ENCODE results near the gene TNFAIP8L1. TPM values are rescaled to one million over a fixed set of nuclear protein-coding genes. Genes with fewer than 3 reads are reported as not detected.

Gene TNFAIP8L1
- 19.6 and 21.8 TPM in 2 replicates for total RNA-seq (2022)
- percentile 56 among the genes with signal in this experiment for Bru-seq, nascent RNA
- percentile 72 among the genes with signal in this experiment for BruChase-seq, experiment 1, labeled RNA remaining after a 2-hour chase
- BruChase-seq, experiment 2, labeled RNA remaining after a 6-hour chase = percentile 72 among the genes with signal in this experiment
- long read RNA-seq, transcript TNFAIP8L1-201 (2 exons, 3,814 nt) = major isoform, 10 of 20 reads
- long read RNA-seq, partial matches to known transcripts = 0 of 20 reads
- long read RNA-seq, other reads (novel, unspliced or antisense) = 10 of 20 reads

- H3K36me3 Mint-ChIP-seq (ENCODE audit: insufficient read depth, unreplicated experiment) = peaks cover 12% of the 10 kb centered on the region
- intact Hi-C loops (cut with micrococcal nuclease; ENCODE audit: unreplicated experiment) = no loop called here
- peak within 1 kb of the TSS; percentile 85 for H3K4me3 Mint-ChIP-seq (ENCODE audit: unreplicated experiment)
- peak within 1 kb of the TSS; percentile 95 for H3K27ac Mint-ChIP-seq (ENCODE audit: unreplicated experiment)
- no TSS peak for BruUV-seq (replicated peaks)
- Histone ChIP-seq H3K9me3 (no peaks in the 10 kb centered on the region), H3K4me1 (peaks cover 12% of the 10 kb centered on the region; the same call in 1 of the 2 replicates), H3K4me3 (ENCODE audit: low read depth, low read length) (peak within 1 kb of the TSS; percentile 72), H3K27me3 (replicated peaks; ENCODE audit: control insufficient read depth, insufficient read depth, low read length) (no peaks in the 10 kb centered on the region), H3K36me3 (ENCODE audit: control insufficient read depth, insufficient read depth, low read length) (peaks cover 1% of the 10 kb centered on the region; the same call in 1 of the 2 replicates)
- ChIA-PET POLR2A (no interaction called here), CTCF (no interaction called here)
- peak; percentile 98 to 99 for DNase-seq
- no peaks in the 10 kb centered on the region for H3K27me3 Mint-ChIP-seq (ENCODE audit: insufficient read depth, unreplicated experiment)
- H3K4me1 Mint-ChIP-seq (ENCODE audit: low read depth, unreplicated experiment) = peaks cover 7% of the 10 kb centered on the region
- H3K9me3 Mint-ChIP-seq (ENCODE audit: unreplicated experiment) = no peaks in the 10 kb centered on the region
- no peak for TF ChIP-seq CTCF (IDR thresholded peaks at IDR 0.05; ENCODE audit: insufficient read depth in 1 of 2, low read depth in 1 of 2, low read length in 1 of 2, severe bottlenecking in 1 of 2, unreplicated experiment in 1 of 2)
These were observed at the start of gene TNFAIP8L1 for GRCh38 chr19:4638828-4639530. Gene TNFAIP8L1, plus strand, starts transcription at chr19:4639516. Its CDS starts 12,354 bp downstream, at chr19:4651870.

GRCh38 chr19:4589579-4590410 lies 49.5 kb upstream of the TNFAIP8L1 start:
- Histone ChIP-seq H3K4me3 (ENCODE audit: low read depth, low read length) (no peak overlapping the region), H3K36me3 (ENCODE audit: control insufficient read depth, insufficient read depth, low read length) (no peaks in the 10 kb centered on the region), H3K9me3 (no peaks in the 10 kb centered on the region), H3K4me1 (no peaks in the 10 kb centered on the region), H3K27me3 (replicated peaks; ENCODE audit: control insufficient read depth, insufficient read depth, low read length) (no peaks in the 10 kb centered on the region)
- Mint-ChIP-seq H3K27ac (ENCODE audit: unreplicated experiment) (no peak overlapping the region), H3K27me3 (ENCODE audit: insufficient read depth, unreplicated experiment) (peaks cover 7% of the 10 kb centered on the region), H3K4me3 (ENCODE audit: unreplicated experiment) (no peak overlapping the region), H3K9me3 (ENCODE audit: unreplicated experiment) (no peaks in the 10 kb centered on the region), H3K36me3 (ENCODE audit: insufficient read depth, unreplicated experiment) (no peaks in the 10 kb centered on the region), H3K4me1 (ENCODE audit: low read depth, unreplicated experiment) (no peaks in the 10 kb centered on the region)
- POLR2A ChIA-PET = interaction anchor here (0.6 kb wide), 1 partner anchor 79 kb away, joined by 5 read pairs; no protein-coding TSS in a partner anchor
- BruUV-seq (replicated peaks) = no TSS peak
- TF ChIP-seq CTCF (IDR thresholded peaks at IDR 0.05; ENCODE audit: insufficient read depth in 1 of 2, low read depth in 1 of 2, low read length in 1 of 2, severe bottlenecking in 1 of 2, unreplicated experiment in 1 of 2) = peak; percentile 60 to 70
- peak; percentile 64 to 66 for DNase-seq
- CTCF ChIA-PET = interaction anchor here (0.6 to 1.2 kb wide), 7 partner anchors 11 to 54 kb away, joined by 3 to 22 read pairs (median 5); no protein-coding TSS in a partner anchor
- intact Hi-C loops (cut with micrococcal nuclease; ENCODE audit: unreplicated experiment) = loop anchor here (1.0 to 5.0 kb wide), 2 partner anchors 33 to 47 kb away; no protein-coding TSS in a partner anchor

- CTCF ChIA-PET = no interaction called here
- no peaks in the 10 kb centered on the region for H3K9me3 Mint-ChIP-seq (ENCODE audit: unreplicated experiment)
- Histone ChIP-seq H3K36me3 (ENCODE audit: control insufficient read depth, insufficient read depth, low read length) (no peaks in the 10 kb centered on the region), H3K9me3 (no peaks in the 10 kb centered on the region), H3K4me1 (no peaks in the 10 kb centered on the region), H3K4me3 (ENCODE audit: low read depth, low read length) (no peak overlapping the region), H3K27me3 (replicated peaks; ENCODE audit: control insufficient read depth, insufficient read depth, low read length) (no peaks in the 10 kb centered on the region)
- no peak for DNase-seq
- H3K36me3 Mint-ChIP-seq (ENCODE audit: insufficient read depth, unreplicated experiment) = no peaks in the 10 kb centered on the region
- intact Hi-C loops (cut with micrococcal nuclease; ENCODE audit: unreplicated experiment) = no loop called here
- H3K4me1 Mint-ChIP-seq (ENCODE audit: low read depth, unreplicated experiment) = no peaks in the 10 kb centered on the region
- no peak overlapping the region for H3K27ac Mint-ChIP-seq (ENCODE audit: unreplicated experiment)
- H3K4me3 Mint-ChIP-seq (ENCODE audit: unreplicated experiment) = no peak overlapping the region
- BruUV-seq (replicated peaks) = no TSS peak
- POLR2A ChIA-PET = no interaction called here
- H3K27me3 Mint-ChIP-seq (ENCODE audit: insufficient read depth, unreplicated experiment) = peaks cover 7% of the 10 kb centered on the region
- TF ChIP-seq CTCF (IDR thresholded peaks at IDR 0.05; ENCODE audit: insufficient read depth in 1 of 2, low read depth in 1 of 2, low read length in 1 of 2, severe bottlenecking in 1 of 2, unreplicated experiment in 1 of 2) = no peak
These were observed 48.8 kb upstream of the TNFAIP8L1 start for GRCh38 chr19:4590559-4590958.
